GM18507 (cell line): Measurements from ENCODE around the gene LSM8.
"Not testable (repeated sequence)": the region's sequence is repeated elsewhere in the genome, so short reads cannot be mapped to it uniquely, and the experiment has no call there.

Source experiments
- DNase-seq: peaks from one replicate; pipeline ENCODE4 v3.0.0; 2011; ENCODE audit warnings: low read depth; ENCODE audit not compliant: insufficient read length; ENCODE audit errors: extremely low spot score
- FAIRE-seq: peaks from 2 replicates; lab custom pipeline; 2011; peaks lifted over from hg19 to GRCh38; lab: Jason Lieb, UNC

The LSM8 gene

GRCh38 chr7:118183786-118184564 lies at the start of gene LSM8:
TSS of gene LSM8 (plus strand) at chr7:118184164. CDS start at chr7:118184224, 60 bp downstream.
- peak; percentile 99 for FAIRE-seq
- peak; percentile 83 for DNase-seq

GRCh38 chr7:118134420-118134819 lies 49.5 kb upstream of the LSM8 start:
- not testable (repeated sequence) for DNase-seq, FAIRE-seq

- DNase-seq, result no peak
- FAIRE-seq, result no peak
Observed at GRCh38 chr7:118140468-118140867, 43.5 kb upstream of the LSM8 start.

- no peak for DNase-seq
- no peak for FAIRE-seq
Observed at GRCh38 chr7:118142012-118142411, 42.0 kb upstream of the LSM8 start.

DNA sequence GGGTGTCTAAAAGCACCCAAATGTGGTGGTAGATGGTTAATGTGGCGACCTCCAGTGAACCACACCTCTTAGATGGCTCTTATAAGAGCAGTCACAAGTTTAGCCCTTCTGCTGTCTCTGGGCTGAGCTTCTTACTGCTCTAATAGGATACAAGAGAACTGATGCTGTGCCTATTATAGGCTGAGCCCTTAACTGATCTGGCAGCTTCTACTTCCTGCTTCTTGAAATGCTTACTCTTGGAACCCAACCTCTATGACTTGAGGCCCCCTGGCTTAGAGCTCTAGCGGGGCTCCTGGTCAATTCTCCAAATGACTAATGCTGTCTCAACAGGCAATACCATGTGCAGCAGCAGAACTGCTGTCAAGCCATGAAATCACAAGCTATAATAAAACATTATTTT lies 35.0 kb upstream of the LSM8 start:
- DNase-seq (no peak), FAIRE-seq (no peak)

- DNase-seq (no peak), FAIRE-seq (no peak)
Observed at GRCh38 chr7:118149394-118149793, 34.6 kb upstream of the LSM8 start.

DNA sequence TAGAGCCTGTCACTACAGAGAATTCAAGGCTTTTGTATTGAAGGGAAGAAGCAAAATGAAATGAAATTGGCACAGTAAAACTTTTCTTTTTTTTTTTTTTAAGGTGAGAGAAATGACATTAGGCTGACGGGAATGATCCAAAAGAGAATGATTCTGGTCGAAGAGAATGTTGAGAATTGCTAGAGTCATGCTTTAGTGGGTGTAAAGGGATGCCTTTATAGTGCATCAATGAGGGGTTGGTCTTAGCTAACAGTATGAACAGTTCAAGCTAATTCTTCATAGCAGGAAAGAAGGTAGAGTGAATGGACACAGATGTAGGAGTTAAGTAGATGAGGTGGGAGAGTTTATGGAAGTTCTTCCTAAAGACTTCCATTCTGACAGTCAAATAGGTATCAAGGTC lies 32.3 kb upstream of the LSM8 start:
- FAIRE-seq (no peak), DNase-seq (no peak)

DNA sequence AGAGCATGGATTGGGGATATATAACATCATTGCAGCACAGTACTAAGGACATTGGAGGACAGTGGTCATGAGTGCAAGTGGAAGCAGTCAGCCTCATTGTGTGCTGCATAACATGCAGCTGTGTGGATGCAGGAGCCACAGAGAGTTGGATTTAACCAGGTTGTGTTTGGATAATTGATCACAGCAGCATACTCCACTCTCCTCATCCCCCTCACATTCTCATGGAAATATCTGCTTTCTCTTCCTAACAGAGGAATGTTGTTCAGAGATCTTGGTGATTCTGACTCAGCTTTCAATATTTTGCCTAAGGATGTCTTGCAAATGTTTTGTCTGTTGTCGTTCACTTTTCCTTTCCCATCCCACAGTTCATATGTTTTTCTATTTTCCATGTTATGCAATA lies 31.8 kb upstream of the LSM8 start:
- FAIRE-seq (no peak), DNase-seq (no peak)

DNA sequence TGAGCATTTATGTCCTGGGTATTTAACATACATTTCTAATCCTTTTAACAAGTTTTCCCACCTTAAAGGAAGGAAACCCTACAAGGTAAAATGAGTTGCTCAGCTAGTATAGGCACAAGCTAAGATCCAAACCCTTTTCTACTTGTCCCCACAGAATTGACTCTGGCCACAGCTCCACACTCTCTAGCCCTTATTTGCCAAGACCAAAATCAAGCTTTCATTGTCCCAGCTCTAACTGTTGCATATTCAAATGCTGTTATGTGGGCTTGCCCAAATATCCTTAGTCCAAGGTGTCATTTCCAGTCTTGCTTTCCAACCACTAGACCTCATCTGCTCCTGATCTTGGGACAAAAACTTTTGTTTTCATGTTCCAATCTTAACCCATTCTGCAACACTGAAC lies 31.3 kb upstream of the LSM8 start:
- FAIRE-seq (no peak), DNase-seq (no peak)

DNA sequence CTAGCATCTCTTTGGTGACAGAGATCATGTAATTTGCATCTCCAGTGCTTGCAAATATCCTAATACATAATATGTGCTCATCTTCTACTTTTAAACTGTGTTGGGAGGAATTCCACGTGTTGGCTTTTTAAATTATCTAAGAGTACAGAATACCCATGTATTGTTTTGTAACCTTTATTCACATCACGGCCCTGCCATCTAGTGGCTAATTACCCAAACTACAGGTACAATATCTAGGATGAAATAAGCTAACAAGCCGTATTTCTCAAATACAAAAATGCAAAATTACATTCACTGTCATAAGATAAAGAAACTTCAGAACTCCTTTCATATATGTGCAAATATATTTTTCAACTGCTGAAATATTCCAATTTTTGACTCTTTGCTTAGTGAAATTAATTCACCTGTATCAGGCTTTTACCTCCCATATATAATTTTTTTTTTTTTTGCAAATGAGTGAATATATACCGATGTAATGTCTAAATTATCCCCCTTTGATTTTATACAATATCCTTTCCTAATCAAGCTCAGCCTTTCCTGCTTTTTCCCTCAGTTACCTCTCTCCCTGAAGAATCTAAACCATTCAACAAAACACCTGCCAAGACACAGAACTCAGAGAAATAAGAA lies 30.3 kb upstream of the LSM8 start:
- FAIRE-seq (no peak), DNase-seq (peak; percentile 5)

GRCh38 chr7:118158766-118159165 lies 25.2 kb upstream of the LSM8 start:
- no peak for FAIRE-seq
- no peak for DNase-seq

DNA sequence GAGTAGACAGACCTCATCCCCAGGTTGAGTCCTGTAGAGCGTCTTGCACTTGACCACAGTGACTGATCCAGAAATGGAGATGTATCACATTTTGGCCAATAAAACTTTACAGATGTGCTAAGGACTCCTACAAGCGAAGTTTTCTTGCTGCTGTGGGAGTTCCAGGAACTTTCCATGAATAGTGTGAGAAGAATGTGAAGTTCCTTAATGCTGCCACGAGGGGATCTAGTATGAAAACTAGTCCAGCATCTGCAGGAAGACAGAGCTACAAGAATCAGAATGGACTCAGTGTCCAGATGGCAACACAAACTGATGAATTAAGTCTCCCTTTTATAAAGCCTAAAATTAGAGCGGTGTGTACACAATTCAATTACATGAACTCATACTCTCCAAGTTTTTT lies 14.8 kb upstream of the LSM8 start:
- FAIRE-seq (no peak), DNase-seq (no peak)

- DNase-seq (no peak), FAIRE-seq (no peak)
Observed at GRCh38 chr7:118175740-118176139, 8.2 kb upstream of the LSM8 start.

DNA sequence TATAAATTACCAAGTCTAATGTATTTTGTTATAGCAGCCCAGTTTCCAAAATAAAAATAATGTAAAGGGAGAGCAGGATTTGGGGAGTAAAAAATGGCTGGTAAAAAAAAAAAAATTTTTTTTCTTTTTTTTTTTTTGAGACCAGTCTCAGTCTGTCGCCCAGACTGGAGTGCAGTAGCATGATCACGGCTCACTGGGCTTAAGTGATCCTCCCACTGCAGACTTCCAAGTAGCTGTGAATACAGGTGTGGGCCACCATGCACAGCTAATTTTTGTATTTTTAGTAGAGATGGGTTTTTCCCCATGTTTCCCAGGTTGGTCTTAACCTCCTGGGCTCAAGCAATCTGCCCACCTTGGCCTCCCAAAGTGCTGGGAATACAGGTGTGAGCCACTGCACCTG lies 4.8 kb upstream of the LSM8 start:
- FAIRE-seq (no peak), DNase-seq (no peak)

GRCh38 chr7:118182593-118183427 lies 1.2 kb upstream of the LSM8 start:
- DNase-seq (no peak), FAIRE-seq (peak; percentile 33)

DNA sequence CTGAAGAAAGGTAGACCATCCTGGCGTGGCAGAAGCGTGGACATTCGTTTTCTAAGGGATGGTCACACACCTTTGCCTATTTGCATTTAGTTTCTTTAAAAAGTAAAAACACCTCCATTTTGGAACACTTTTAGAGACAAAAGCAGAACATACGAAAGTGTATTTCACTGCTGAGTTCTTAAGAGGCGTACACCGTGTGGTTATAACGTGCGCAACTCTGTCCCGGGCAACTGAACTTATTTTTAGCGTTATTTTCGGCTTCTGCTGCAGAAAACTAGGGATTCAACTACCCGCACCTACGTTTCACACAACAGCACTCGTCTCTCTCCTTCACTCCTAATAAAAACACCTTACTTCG lies 557 bp upstream of the LSM8 start:
- FAIRE-seq, result no peak

DNA sequence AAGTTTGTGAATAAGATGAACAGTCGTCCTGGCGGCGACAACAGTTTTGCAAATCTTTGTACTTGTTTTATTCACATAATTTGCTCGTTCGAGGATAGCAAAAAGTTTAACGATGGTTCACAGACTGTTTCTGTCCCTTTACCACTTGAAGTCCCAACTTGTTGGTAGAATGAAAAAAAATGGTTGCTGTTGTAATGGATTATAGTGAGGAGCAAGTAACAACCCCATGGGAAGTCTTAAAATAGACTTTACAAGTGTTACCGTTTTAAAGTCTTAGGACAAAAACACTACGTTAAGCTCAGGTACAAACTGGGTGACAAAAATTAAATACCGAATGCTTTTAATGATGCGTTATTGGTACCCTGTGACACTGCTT lies 589 bp downstream of the LSM8 start:
- FAIRE-seq (no peak), DNase-seq (no peak)

More for the DNA sequence above, 557 bp upstream of the LSM8 start:
- no peak for DNase-seq

DNA sequence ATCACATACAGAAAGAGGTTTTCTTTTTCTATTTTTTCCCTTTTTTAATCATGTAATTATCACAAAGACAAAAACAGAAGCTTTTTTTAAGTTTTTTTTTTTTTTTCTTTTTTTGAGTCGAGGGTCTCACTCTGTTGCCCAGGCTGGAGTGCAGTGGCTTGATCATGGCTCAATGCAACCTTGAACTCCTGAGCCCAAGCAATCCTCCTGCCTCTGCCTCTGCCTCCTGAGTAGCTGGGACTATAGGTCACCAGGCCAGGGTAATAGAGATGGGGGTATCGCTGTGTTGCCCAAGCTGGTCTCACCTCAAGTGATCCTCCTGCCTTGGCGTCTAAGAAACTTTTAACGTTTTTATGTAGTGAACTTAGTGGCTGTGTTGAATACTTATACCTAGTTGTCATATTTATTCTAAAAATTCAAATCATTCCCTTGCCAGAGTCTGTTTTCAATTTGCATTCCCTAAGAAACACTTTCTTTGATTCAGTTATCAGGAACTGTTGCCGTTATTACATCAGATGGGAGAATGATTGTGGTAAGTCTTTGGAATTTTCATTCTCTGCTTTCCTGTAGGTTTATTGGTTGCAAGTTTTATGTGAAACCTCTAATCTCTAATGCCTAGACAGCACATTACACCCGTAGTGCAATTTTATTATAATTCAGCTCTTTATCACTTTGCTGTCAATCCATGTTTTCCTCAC lies 1.3 kb downstream of the LSM8 start:
- FAIRE-seq, result no peak

DNA sequence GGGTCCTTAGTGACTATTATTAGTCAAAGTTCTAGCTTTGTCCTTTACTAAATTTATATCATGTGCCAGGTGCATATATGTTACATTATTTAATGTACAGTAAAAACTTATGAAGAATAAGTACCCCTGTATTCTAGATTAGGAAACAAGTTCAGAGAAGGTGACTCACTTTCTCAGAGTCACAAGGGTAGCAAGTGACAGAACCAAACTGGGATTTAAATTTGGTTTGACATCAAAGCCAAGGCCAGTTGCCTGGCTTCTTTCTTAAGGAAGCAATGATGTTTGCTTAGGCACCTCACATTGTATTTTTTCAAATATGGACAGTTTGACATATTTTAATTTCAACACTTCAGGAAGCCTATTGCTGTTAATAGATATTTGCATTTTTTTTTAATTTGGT lies 2.5 kb downstream of the LSM8 start:
- FAIRE-seq, result no peak

More for the DNA sequence above, 1.3 kb downstream of the LSM8 start:
- DNase-seq, result no peak

GRCh38 chr7:118194571-118194970 lies 10.6 kb downstream of the LSM8 start:
- FAIRE-seq (no peak), DNase-seq (no peak)

More for the DNA sequence above, 2.5 kb downstream of the LSM8 start:
- DNase-seq, result no peak
